GM18951 (cell line): ENCODE results near the gene PALMD.

Experiments
- POLR2A ChIP-seq: IDR thresholded peaks from 4 replicates; pipeline ENCODE4 v1.6.1; 2011; ENCODE audit warnings: mild to moderate bottlenecking; ENCODE audit not compliant: insufficient read length, insufficient read depth; ENCODE audit errors: extremely low read depth
- in situ Hi-C: fragments of 300-500 bp; cut with MboI; formaldehyde crosslinking; loops from one replicate; pipeline ENCODE4 v1.12.0; 2022; ENCODE audit warnings: low sequenced_read_pairs, mixed read lengths, inconsistent platforms; ENCODE audit not compliant: unreplicated experiment

Gene PALMD

GRCh38 chr1:99707535-99708142 lies 61.7 kb downstream of the PALMD start:
- in situ Hi-C loops, result loop anchor here (25.0 kb wide), 1 partner anchor 520 kb away; no protein-coding TSS in a partner anchor
- no peak for TF ChIP-seq POLR2A

GRCh38 chr1:99710994-99711393 lies 65.1 kb downstream of the PALMD start:
- in situ Hi-C loops, result loop anchor here (25.0 kb wide), 1 partner anchor 524 kb away; no protein-coding TSS in a partner anchor
- no peak for TF ChIP-seq POLR2A

- in situ Hi-C loops, result loop anchor here (25.0 kb wide), 1 partner anchor 526 kb away; no protein-coding TSS in a partner anchor
- TF ChIP-seq POLR2A, result no peak
Measured at GRCh38 chr1:99713006-99713405, 67.1 kb downstream of the PALMD start.

GRCh38 chr1:99717005-99717404 lies 71.1 kb downstream of the PALMD start:
- no peak for TF ChIP-seq POLR2A
- in situ Hi-C loops, result loop anchor here (25.0 kb wide), 1 partner anchor 530 kb away; no protein-coding TSS in a partner anchor

GRCh38 chr1:99723251-99723650 lies 77.3 kb downstream of the PALMD start:
- in situ Hi-C loops, result loop anchor here (25.0 kb wide), 1 partner anchor 536 kb away; no protein-coding TSS in a partner anchor

GRCh38 chr1:99725996-99726395 lies 80.1 kb downstream of the PALMD start:
- in situ Hi-C loops, result no loop called here
- no peak for TF ChIP-seq POLR2A

More at GRCh38 chr1:99723251-99723650, 77.3 kb downstream of the PALMD start:
- no peak for TF ChIP-seq POLR2A

- no peak for TF ChIP-seq POLR2A
- in situ Hi-C loops, result no loop called here
Measured at GRCh38 chr1:99726407-99726806, 80.5 kb downstream of the PALMD start.

- TF ChIP-seq POLR2A, result no peak
- in situ Hi-C loops, result no loop called here
Measured at GRCh38 chr1:99726818-99727217, 80.9 kb downstream of the PALMD start.

- in situ Hi-C loops, result no loop called here
- no peak for TF ChIP-seq POLR2A
Measured at GRCh38 chr1:99727575-99728185, 81.8 kb downstream of the PALMD start.

- in situ Hi-C loops, result no loop called here
- TF ChIP-seq POLR2A, result no peak
Measured at GRCh38 chr1:99728494-99729235, 82.8 kb downstream of the PALMD start.

GRCh38 chr1:99731384-99731783 lies 85.5 kb downstream of the PALMD start:
- in situ Hi-C loops, result no loop called here
- TF ChIP-seq POLR2A, result no peak

GRCh38 chr1:99735852-99736251 lies 89.9 kb downstream of the PALMD start:
- TF ChIP-seq POLR2A, result no peak
- in situ Hi-C loops, result no loop called here

GRCh38 chr1:99737016-99737415 lies 91.1 kb downstream of the PALMD start:
- TF ChIP-seq POLR2A, result no peak
- in situ Hi-C loops, result no loop called here
